GM21381 (cell line): ENCODE measurements around the gene SKAP2.
"Not testable (repeated sequence)": the region's sequence is repeated elsewhere in the genome, so short reads cannot be mapped to it uniquely, and the experiment has no call there.

ENCODE experiments used
- ATAC-seq: cut with Tn5 transposase; IDR thresholded peaks from one replicate; pipeline ENCODE4 v1.9.1; 2021; ENCODE audit warnings: mild to moderate bottlenecking, moderate library complexity; ENCODE audit not compliant: unreplicated experiment

Gene SKAP2

GRCh38 chr7:26857506-26858240 lies 6.7 kb downstream of the SKAP2 start:
- peak; percentile 55 for ATAC-seq

GRCh38 chr7:26857170-26857505 lies 7.3 kb downstream of the SKAP2 start:
- ATAC-seq, result no peak

GRCh38 chr7:26856176-26856985 lies 8.0 kb downstream of the SKAP2 start:
- no peak for ATAC-seq

- ATAC-seq, result no peak
Measured at GRCh38 chr7:26854876-26855855, 9.2 kb downstream of the SKAP2 start.

GRCh38 chr7:26853788-26854393 lies 10.5 kb downstream of the SKAP2 start:
- no peak for ATAC-seq

- ATAC-seq, result no peak
Measured at GRCh38 chr7:26850193-26850651, 14.2 kb downstream of the SKAP2 start.

- ATAC-seq, result no peak
Measured at GRCh38 chr7:26843705-26844104, 20.7 kb downstream of the SKAP2 start.

- no peak for ATAC-seq
Measured at GRCh38 chr7:26842897-26843296, 21.5 kb downstream of the SKAP2 start.

GRCh38 chr7:26841003-26841739 lies 23.2 kb downstream of the SKAP2 start:
- no peak for ATAC-seq

- not testable (repeated sequence) for ATAC-seq
Measured at GRCh38 chr7:26836793-26837192, 27.6 kb downstream of the SKAP2 start.

- ATAC-seq, result no peak
Measured at GRCh38 chr7:26815426-26815825, 49.0 kb downstream of the SKAP2 start.

- no peak for ATAC-seq
Measured at GRCh38 chr7:26813432-26813831, 51.0 kb downstream of the SKAP2 start.

- no peak for ATAC-seq
Measured at GRCh38 chr7:26794541-26794940, 69.8 kb downstream of the SKAP2 start.

GRCh38 chr7:26792576-26792975 lies 71.8 kb downstream of the SKAP2 start:
- no peak for ATAC-seq

GRCh38 chr7:26792006-26792405 lies 72.4 kb downstream of the SKAP2 start:
- ATAC-seq, result no peak

- ATAC-seq, result no peak
Measured at GRCh38 chr7:26789481-26790184, 74.8 kb downstream of the SKAP2 start.

- ATAC-seq, result no peak
Measured at GRCh38 chr7:26787701-26788100, 76.7 kb downstream of the SKAP2 start.

- ATAC-seq, result no peak
Measured at GRCh38 chr7:26784118-26784517, 80.3 kb downstream of the SKAP2 start.

GRCh38 chr7:26782501-26782900 lies 81.9 kb downstream of the SKAP2 start:
- no peak for ATAC-seq
